HG02970 (cell line): ENCODE measurements around the gene WDR27.
"Not testable (repeated sequence)": the region's sequence is repeated elsewhere in the genome, so short reads cannot be mapped to it uniquely, and the experiment has no call there.

Experiments used
- ATAC-seq: cut with Tn5 transposase; IDR thresholded peaks from one replicate; pipeline ENCODE4 v1.9.1; 2021; ENCODE audit warnings: mild to moderate bottlenecking, moderate library complexity, moderate number of reproducible peaks; ENCODE audit not compliant: unreplicated experiment, low FRiP score

WDR27 gene

GRCh38 chr6:169665289-169665688, 36.5 kb downstream of the WDR27 start:
- no peak for ATAC-seq

DNA sequence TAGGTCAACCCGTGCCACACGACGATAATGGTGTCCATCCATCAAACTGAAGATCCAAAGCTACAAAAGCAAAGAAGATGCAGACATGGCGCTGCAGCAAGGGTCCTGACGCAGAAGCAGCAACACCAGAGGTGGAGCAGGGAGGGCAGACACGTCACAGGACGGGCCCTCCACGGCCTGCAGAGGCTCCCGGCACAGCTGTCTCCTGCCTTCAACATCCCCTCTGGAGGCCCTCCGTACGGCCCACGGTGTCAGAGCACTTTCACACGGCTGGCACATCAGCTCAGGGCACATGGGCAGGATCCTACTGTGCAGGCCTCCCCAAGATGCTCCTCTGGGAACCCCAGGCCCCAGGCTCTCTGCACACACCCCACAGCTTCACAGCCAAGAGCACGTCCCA, 37.6 kb downstream of the WDR27 start:
- no peak for ATAC-seq

GRCh38 chr6:169663468-169663867, 38.4 kb downstream of the WDR27 start:
- no peak for ATAC-seq

GRCh38 chr6:169661391-169661756, 40.5 kb downstream of the WDR27 start:
- ATAC-seq = no peak

- ATAC-seq = no peak
Measured at GRCh38 chr6:169660751-169661390, 41.0 kb downstream of the WDR27 start.

GRCh38 chr6:169659820-169660610, 41.8 kb downstream of the WDR27 start:
- ATAC-seq = no peak

- no peak for ATAC-seq
Measured at GRCh38 chr6:169657284-169657610, 44.6 kb downstream of the WDR27 start.

DNA sequence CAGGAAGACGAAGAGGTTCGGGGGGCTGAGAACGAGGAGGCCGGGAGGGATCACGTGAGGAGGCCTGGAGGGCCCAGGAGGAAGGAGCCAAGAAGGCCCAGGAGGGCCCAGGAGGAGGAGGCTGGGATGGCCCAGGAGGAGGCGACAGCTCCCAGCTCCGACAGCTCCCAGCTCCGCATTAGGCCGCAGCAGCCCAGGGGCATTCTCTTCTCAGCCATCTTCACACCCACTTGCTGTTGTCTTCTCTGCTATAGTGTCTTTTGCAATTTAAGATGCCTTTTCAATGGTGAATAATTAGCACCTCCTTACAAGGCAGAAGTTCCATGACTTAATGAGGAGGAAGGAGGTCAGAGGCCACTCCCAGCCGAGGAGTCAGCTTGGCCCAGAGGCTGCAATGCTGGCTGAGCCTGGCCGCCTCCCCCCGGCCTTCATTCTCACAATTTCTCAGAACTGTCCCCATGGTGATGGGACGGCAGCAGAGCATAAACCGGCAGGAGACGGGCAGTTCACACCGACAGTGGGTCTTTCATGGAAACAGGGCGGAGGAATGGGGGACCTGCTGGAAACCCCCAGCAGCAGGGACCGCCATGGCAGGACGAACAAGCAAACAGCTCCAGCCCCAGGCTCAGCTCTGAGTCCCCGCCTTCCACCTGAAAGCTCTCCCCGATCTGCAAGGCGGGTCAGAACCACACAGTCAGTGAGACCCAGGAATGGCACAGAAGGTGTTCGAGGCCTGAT, 45.1 kb downstream of the WDR27 start:
- ATAC-seq = no peak

DNA sequence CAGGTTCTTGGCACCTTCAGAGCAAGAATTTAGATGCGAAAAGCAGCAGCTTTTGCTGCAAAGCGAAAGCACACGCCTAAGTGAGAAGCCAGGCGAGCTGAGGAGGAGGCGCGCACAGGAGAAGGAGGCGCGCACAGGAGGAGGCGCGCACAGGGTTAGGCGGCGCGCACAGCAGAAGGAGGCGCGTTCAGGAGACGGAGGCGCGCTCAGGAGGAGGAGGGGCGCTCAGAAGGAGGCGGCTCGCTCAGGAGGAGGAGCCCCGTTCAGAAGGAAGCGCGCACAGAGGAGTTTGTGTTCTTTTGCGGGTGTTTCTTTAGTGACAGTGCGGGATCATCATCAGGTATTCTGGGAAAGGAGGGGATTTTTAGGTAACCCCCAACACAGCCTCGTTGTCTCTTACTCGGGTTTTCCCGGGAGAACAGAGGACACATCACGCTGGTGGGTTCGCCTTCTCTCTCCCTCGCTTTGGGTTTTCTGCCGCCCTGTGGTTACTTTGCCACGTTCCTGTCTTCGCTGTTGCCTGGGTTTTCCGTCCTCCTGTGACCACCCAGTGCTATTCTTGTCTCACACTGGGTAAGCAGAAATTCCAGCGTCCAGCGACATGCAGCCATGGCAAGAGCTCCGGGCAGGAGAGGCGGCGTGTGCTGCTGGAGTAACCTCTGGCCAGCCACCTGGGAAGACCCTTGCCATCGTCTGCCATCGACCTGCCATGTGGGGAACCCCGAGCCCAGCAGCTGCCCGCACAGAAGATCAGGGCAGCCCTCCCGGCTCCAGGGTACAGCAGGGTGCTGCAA, 47.0 kb downstream of the WDR27 start:
- ATAC-seq = peak; percentile 84

DNA sequence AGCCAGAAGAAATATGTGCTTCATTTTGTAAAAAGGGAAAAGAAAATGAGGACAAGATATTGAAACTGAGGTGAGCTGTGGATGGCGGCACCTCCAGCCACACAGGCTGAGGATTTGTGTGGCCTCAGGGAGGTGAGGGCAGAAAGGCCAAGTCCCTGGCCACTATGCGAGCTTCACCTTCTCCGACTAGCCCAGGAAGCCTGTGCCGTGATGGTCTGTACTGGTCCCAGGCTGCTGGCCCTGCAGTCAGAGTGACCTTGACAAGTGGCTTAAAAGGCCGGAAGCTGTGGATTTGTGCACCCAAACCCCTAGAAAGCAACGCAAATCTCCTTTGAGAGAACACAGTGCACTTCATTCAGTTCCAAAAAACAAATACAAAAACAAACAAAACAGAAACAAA, 48.1 kb downstream of the WDR27 start:
- ATAC-seq = no peak

DNA sequence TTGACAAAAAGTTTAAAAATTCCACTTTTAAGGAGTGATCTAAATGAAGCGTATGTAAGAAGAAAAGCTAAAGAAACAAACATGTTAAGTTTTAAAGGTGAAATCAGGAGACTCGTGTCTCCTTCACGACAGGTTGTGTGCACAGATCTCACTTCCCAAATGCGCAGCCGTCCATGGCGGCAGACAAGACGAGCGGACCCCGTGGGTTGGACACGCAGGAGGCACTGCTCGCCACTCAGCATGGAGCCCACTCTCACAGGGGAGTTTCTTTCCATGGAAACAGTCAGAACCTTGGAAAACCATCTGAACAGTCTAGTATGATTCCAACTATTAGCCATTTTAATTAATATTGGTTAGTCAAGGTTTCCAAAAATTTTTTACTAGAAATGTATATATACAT, 48.9 kb downstream of the WDR27 start:
- no peak for ATAC-seq

DNA sequence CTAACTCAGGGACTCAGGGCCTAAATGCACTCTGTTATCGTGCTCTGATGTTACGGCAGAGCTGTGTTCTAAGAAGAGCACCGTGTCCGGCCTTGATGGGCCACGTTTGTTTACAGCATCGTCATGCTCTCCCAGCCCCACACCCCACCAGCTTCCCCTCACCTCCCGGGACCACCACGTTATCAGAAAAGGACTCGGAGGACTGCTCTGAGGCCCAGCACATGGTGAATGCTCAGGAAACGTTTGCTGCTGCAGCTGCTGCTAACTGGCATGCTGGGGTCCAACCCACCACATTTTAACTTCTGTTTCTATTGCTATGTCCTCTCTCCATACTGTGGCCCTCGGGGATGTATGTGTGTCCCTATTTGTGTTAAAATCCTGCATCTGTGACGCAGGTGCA, 50.3 kb downstream of the WDR27 start:
- no peak for ATAC-seq

- ATAC-seq = no peak
Measured at GRCh38 chr6:169650959-169651292, 50.9 kb downstream of the WDR27 start.

- ATAC-seq = no peak
Measured at GRCh38 chr6:169650241-169650958, 51.4 kb downstream of the WDR27 start.

- no peak for ATAC-seq
Measured at GRCh38 chr6:169648617-169649016, 53.2 kb downstream of the WDR27 start.

GRCh38 chr6:169648092-169648491, 53.7 kb downstream of the WDR27 start:
- no peak for ATAC-seq

DNA sequence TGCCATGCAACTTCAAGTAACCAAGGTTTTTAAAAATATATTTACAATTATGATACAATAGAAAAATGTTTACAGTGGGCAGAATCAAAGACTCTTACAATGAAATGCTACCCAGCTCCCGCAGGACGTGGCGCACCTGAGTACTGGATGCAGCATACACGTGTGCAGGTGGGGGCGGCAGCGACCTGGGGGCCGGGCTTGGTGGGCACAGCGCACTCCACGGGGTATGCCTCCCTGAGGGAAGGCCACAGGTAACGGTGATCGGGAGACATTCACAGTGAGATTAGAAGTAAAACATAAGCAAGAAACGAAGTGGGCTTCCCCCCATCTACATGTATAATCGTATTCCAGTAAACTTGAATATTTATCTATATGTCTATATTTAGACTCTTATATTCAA, 54.2 kb downstream of the WDR27 start:
- ATAC-seq = no peak

DNA sequence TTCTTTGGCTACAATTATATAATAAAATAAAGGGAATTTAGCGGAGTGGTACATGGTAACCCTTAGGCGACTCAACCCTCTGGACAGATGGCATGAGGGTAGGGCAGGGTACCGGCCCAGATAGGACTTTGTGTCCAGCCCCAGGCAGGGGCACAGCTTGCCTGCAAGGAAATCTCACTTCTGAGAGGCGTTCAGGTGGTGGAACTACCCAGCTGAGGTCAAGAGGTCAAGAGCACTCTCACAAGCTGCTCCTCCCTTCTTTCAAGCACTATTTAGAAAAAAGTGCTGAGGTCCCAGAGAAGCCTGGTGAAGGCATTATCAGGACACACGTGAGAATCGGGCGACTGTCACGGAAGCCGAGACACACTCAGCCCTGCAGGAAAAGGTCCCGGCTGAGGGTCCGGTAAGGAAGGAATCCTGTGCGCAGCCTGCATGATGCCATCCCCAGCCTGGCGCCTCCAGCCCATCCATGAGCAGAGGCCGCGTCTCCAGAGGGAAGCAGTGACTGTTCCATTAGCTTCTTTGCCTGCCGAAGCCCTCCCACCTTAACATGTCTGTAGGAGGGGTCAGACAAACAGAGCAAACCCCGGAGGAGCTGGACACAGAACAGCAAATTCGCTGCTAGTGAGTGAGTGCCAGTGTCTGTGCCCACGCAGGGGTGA, 54.8 kb downstream of the WDR27 start:
- no peak for ATAC-seq

- ATAC-seq = not testable (repeated sequence)
Measured at GRCh38 chr6:169645459-169645858, 56.4 kb downstream of the WDR27 start.

DNA sequence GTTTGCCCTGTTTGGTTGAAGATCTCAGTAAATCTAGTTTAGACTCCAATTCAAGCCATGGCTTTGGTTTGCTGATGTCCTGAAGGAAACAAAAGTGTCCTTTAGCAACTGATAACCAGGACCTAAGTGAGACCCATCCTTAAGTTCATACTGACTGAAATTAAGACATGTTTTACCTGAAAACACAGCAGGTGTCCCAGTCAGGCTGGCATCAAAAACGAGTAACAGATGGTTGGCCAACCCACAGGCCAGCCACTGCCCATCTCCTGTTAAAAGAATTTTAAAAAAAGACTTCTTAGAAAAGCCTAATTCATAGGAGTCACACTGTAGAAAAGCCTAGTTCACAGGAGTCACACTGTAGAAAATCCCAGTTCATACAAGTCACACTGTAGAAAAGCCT, 58.3 kb downstream of the WDR27 start:
- no peak for ATAC-seq
